Tibial nerve (tissue), 4 donors: Measurements from ENCODE around the gene ZNF610. TPM values are rescaled to one million over a fixed set of nuclear protein-coding genes. Genes with fewer than 3 reads are reported as not detected.
A peak's percentile ranks its signal among the peaks of the same experiment; 100 is the strongest.

Experiments
- DNase-seq, 2 donors: peaks; one replicate each; pipeline ENCODE4 v3.0.0-alpha.2; 2019; ENCODE audit warnings: low spot score in 2 of 2
- H3K27ac ChIP-seq, 4 donors: fragments of 200-600 bp; sonication (generic) in 3 of 4; one replicate each; pipeline ENCODE4 v1.5.1; 2017 to 2019; ENCODE audit warnings: mild to moderate bottlenecking in 1 of 4
- H3K27me3 ChIP-seq, 2 donors: fragments of 200-600 bp; sonication (generic) in 1 of 2; one replicate each; pipeline versions ENCODE4 v1.5.1 to v1.6.0; 2017 to 2019
- H3K36me3 ChIP-seq, 3 donors: fragments of 200-600 bp; sonication (generic); one replicate each; pipeline ENCODE4 v1.5.1; 2018 to 2019
- H3K4me1 ChIP-seq, 4 donors: fragments of 200-600 bp; sonication (generic) in 3 of 4; one replicate each; pipeline ENCODE4 v1.5.1; 2017 to 2019
- H3K4me3 ChIP-seq, 4 donors: fragments of 200-600 bp; sonication (generic) in 3 of 4; one replicate each; pipeline ENCODE4 v1.5.1; 2017 to 2019; ENCODE audit warnings: mild to moderate bottlenecking in 1 of 4, moderate library complexity in 1 of 4
- H3K9me3 ChIP-seq, 4 donors: fragments of 200-600 bp; sonication (generic) in 3 of 4; one replicate each; pipeline ENCODE4 v1.5.1; 2017 to 2019
- CTCF ChIP-seq, 5 experiments: fragments of 200-600 bp in 3 of 5; fragments of 450-650 bp in 2 of 5; sonication (generic) in 3 of 5; IDR thresholded peaks; one replicate each; pipeline ENCODE4 v1.5.1; 2016 to 2019; ENCODE audit warnings: antibody characterized with exemption in 5 of 5, mild to moderate bottlenecking in 3 of 5, moderate library complexity in 2 of 5
- EP300 ChIP-seq, 2 donors: sonication (generic); formaldehyde crosslinking; IDR thresholded peaks; one replicate each; pipeline ENCODE4 v1.6.1; 2017; ENCODE audit warnings: antibody characterized with exemption in 2 of 2, mild to moderate bottlenecking in 1 of 2
- POLR2A ChIP-seq, 2 donors: fragments of 450-650 bp; IDR thresholded peaks; one replicate each; pipeline ENCODE4 v1.6.1; 2017; ENCODE audit warnings: antibody characterized with exemption in 2 of 2, mild to moderate bottlenecking in 2 of 2, moderate library complexity in 2 of 2
- WGBS, 2 donors: methylation state at CpG; one replicate each; pipeline ENCODE4 v1.1.5; 2018; 5-methylcytosine and 5-hydroxymethylcytosine counted together
- total RNA-seq, 4 donors: library from RNA; depleted of rRNA; stranded (reverse); fragments of >200 nt; gene quantifications; one replicate each; pipeline ENCODE4 v1.1.0, GENCODE V29; 2016

Gene ZNF610
- total RNA-seq, 4 donors from 2014 or later = 2.7 to 7.2 (median 3.3) TPM

GRCh38 chr19:52366414-52366824 lies 30.4 kb downstream of the ZNF610 start:
- peaks cover 0 to 65% (median 16%) of the 10 kb centered on the region in 3 donors for H3K36me3 ChIP-seq
- no peak overlapping the region for H3K4me3 ChIP-seq
- no peak overlapping the region for H3K27ac ChIP-seq
- 97 to 98% methylated on average over 8 of the region's 8 CpGs for WGBS, 2 donors
- peaks cover 0 to 75% (median 34%) of the 10 kb centered on the region in 4 donors for H3K9me3 ChIP-seq
- DNase-seq = no peak
- TF ChIP-seq EP300 (IDR thresholded peaks at IDR 0.05) (no peak), POLR2A (IDR thresholded peaks at IDR 0.05) (no peak), CTCF (IDR thresholded peaks at IDR 0.05) (no peak)
- peaks cover 0 to 17% (median 3%) of the 10 kb centered on the region in 4 donors for H3K4me1 ChIP-seq
- no peaks in the 10 kb centered on the region for H3K27me3 ChIP-seq

- WGBS, 2 donors = 1 to 2% methylated on average over 34 to 52 of the region's 52 CpGs
- peak; percentile 89 to 93 for DNase-seq
- Histone ChIP-seq H3K4me3 (peak within 1 kb of the TSS; percentile 57 to 91 (median 82)), H3K4me1 (peaks cover 0 to 17% (median 3%) of the 10 kb centered on the region in 4 donors), H3K9me3 (peaks cover 0 to 73% (median 26%) of the 10 kb centered on the region in 4 donors), H3K27me3 (no peaks in the 10 kb centered on the region), H3K36me3 (peaks cover 0 to 65% (median 29%) of the 10 kb centered on the region in 3 donors), H3K27ac (peak within 1 kb of the TSS; percentile 88 to 99 (median 94))
- peak in 1 of 2 donors; percentile 37 for TF ChIP-seq POLR2A (IDR thresholded peaks at IDR 0.05)
- TF ChIP-seq EP300 (IDR thresholded peaks at IDR 0.05) = peak; percentile 19 to 74
- peak in 1 of 5 experiments; percentile 12 for TF ChIP-seq CTCF (IDR thresholded peaks at IDR 0.05)
Observed at GRCh38 chr19:52369559-52370340, 33.7 kb downstream of the ZNF610 start, which contains the start of gene ZNF880. ZNF880 (plus strand) TSS chr19:52369923; CDS start chr19:52369966, 43 bp downstream.

- Histone ChIP-seq H3K4me3 (peak overlapping the region; percentile 57 to 91 (median 82)), H3K27ac (peak overlapping the region; percentile 88 to 99 (median 94)), H3K4me1 (peaks cover 0 to 17% (median 3%) of the 10 kb centered on the region in 4 donors), H3K27me3 (no peaks in the 10 kb centered on the region), H3K9me3 (peaks cover 0 to 73% (median 20%) of the 10 kb centered on the region in 4 donors), H3K36me3 (peaks cover 0 to 65% (median 34%) of the 10 kb centered on the region in 3 donors)
- TF ChIP-seq CTCF (IDR thresholded peaks at IDR 0.05) (no peak), EP300 (IDR thresholded peaks at IDR 0.05) (no peak), POLR2A (IDR thresholded peaks at IDR 0.05) (no peak)
- 29 to 43% methylated on average over 7 of the region's 7 CpGs for WGBS, 2 donors
- DNase-seq = no peak
Observed at GRCh38 chr19:52370341-52370710, 34.3 kb downstream of the ZNF610 start.

GRCh38 chr19:52391135-52391534 lies 55.1 kb downstream of the ZNF610 start:
- no peak for DNase-seq
- no peaks in the 10 kb centered on the region for H3K27me3 ChIP-seq
- H3K27ac ChIP-seq = no peak overlapping the region
- peaks cover 0 to 99% (median 8%) of the 10 kb centered on the region in 3 donors for H3K36me3 ChIP-seq
- 63 to 65% methylated on average over 1 of the region's 1 CpG for WGBS, 2 donors
- TF ChIP-seq POLR2A (IDR thresholded peaks at IDR 0.05) (no peak), EP300 (IDR thresholded peaks at IDR 0.05) (no peak), CTCF (IDR thresholded peaks at IDR 0.05) (no peak)
- no peak overlapping the region for H3K4me3 ChIP-seq
- H3K9me3 ChIP-seq = peaks cover 0 to 94% (median 25%) of the 10 kb centered on the region in 4 donors
- H3K4me1 ChIP-seq = no peaks in the 10 kb centered on the region
